Trophoblast cell (in vitro differentiated cells and primary cell): ENCODE data around the gene TMEM259.

ENCODE experiments used
- DNase-seq, 2 donors: peaks; one replicate each; pipeline ENCODE4 v3.0.0-alpha.2; 2016
- H2AFZ ChIP-seq: 2 replicates; pipeline ENCODE4 v1.6.1; 2013; ENCODE audit warnings: low read length, moderate library complexity, mild to moderate bottlenecking; ENCODE audit not compliant: insufficient read depth, poor library complexity
- H2AK5ac ChIP-seq: 2 replicates; pipeline ENCODE4 v1.6.1; 2013; ENCODE audit warnings: mild to moderate bottlenecking, low read length
- H2BK120ac ChIP-seq: 2 replicates; pipeline ENCODE4 v1.6.1; 2013; ENCODE audit warnings: low read length, mild to moderate bottlenecking, moderate library complexity; ENCODE audit not compliant: insufficient read depth, poor library complexity
- H2BK12ac ChIP-seq: 2 replicates; pipeline ENCODE4 v1.6.1; 2013; ENCODE audit warnings: mild to moderate bottlenecking, low read length, moderate library complexity
- H2BK5ac ChIP-seq: 2 replicates; pipeline ENCODE4 v1.6.1; 2013; ENCODE audit warnings: low read length, low read depth, moderate library complexity, mild to moderate bottlenecking; ENCODE audit not compliant: poor library complexity
- H3K14ac ChIP-seq: 2 replicates; pipeline ENCODE4 v1.6.1; 2013; ENCODE audit warnings: mild to moderate bottlenecking, low read length
- H3K18ac ChIP-seq: 2 replicates; pipeline ENCODE4 v1.6.1; 2013; ENCODE audit warnings: mild to moderate bottlenecking, low read length
- H3K23ac ChIP-seq: 2 replicates; pipeline ENCODE4 v1.6.1; 2013; ENCODE audit warnings: low read length
- H3K27ac ChIP-seq: 2 replicates; pipeline ENCODE4 v1.5.1; 2013; ENCODE audit warnings: low read depth, mild to moderate bottlenecking, inconsistent platforms, low read length, moderate library complexity
- H3K27me3 ChIP-seq: 2 replicates; pipeline ENCODE4 v1.6.1; 2013; ENCODE audit warnings: inconsistent platforms, mild to moderate bottlenecking, low read length, moderate library complexity; ENCODE audit not compliant: insufficient read depth
- H3K36me3 ChIP-seq, 2 experiments: 1 replicate in 1 of 2; 2 replicates in 1 of 2; pipeline ENCODE4 v1.6.1; 2013; ENCODE audit warnings: low read length in 2 of 2, mild to moderate bottlenecking in 2 of 2, moderate library complexity in 1 of 2; ENCODE audit not compliant: insufficient read depth in 2 of 2, control insufficient read depth in 1 of 2
- H3K4ac ChIP-seq: 2 replicates; pipeline ENCODE4 v1.6.1; 2013; ENCODE audit warnings: low read depth, mild to moderate bottlenecking, low read length, moderate library complexity
- H3K4me1 ChIP-seq, 2 experiments: 1 replicate in 1 of 2; 2 replicates in 1 of 2; pipeline ENCODE4 v1.6.1; 2013; ENCODE audit warnings: low read length in 2 of 2, mild to moderate bottlenecking in 2 of 2, moderate library complexity in 1 of 2; ENCODE audit not compliant: insufficient read depth in 2 of 2, control insufficient read depth in 1 of 2
- H3K4me2 ChIP-seq: 2 replicates; pipeline ENCODE4 v1.6.1; 2013; ENCODE audit warnings: inconsistent platforms, mild to moderate bottlenecking, low read length, moderate library complexity
- H3K4me3 ChIP-seq: 2 replicates; pipeline ENCODE4 v1.5.1; 2013; ENCODE audit warnings: mild to moderate bottlenecking, low read depth, low read length, inconsistent platforms
- H3K79me1 ChIP-seq: one replicate; pipeline ENCODE4 v1.6.1; 2013; ENCODE audit warnings: low read length
- H3K79me2 ChIP-seq: 2 replicates; pipeline ENCODE4 v1.6.1; 2013; ENCODE audit warnings: low read length, mild to moderate bottlenecking; ENCODE audit not compliant: control insufficient read depth, insufficient read depth, poor library complexity
- H3K9ac ChIP-seq: 2 replicates; pipeline ENCODE4 v1.6.1; 2013; ENCODE audit warnings: mild to moderate bottlenecking, low read length
- H3K9me3 ChIP-seq: 2 replicates; pipeline ENCODE4 v1.6.1; 2013; ENCODE audit warnings: low read depth, mild to moderate bottlenecking, control low read depth, inconsistent platforms, low read length; ENCODE audit not compliant: insufficient read depth
- H4K12ac ChIP-seq: 2 replicates; pipeline ENCODE4 v1.6.1; 2013; ENCODE audit warnings: low read depth, mild to moderate bottlenecking, low read length, moderate library complexity
- H4K8ac ChIP-seq: 2 replicates; pipeline ENCODE4 v1.6.1; 2013; ENCODE audit warnings: low read depth, mild to moderate bottlenecking, low read length, moderate library complexity
- H4K91ac ChIP-seq: one replicate; pipeline ENCODE4 v1.6.1; 2013; ENCODE audit warnings: low read depth, mild to moderate bottlenecking, low read length, moderate library complexity
- WGBS: extraction: QIAGEN DNeasy Blood & Tissue Kit; methylation state at CpG from one replicate; pipeline ENCODE4 v1.1.7; 2013; ENCODE audit warnings: missing lambda C conversion rate; ENCODE audit not compliant: insufficient read length, insufficient coverage; ENCODE audit errors: extremely low coverage; 5-methylcytosine and 5-hydroxymethylcytosine counted together

Gene TMEM259

GRCh38 chr19:1049800-1050199 lies 28.9 kb upstream of the TMEM259 start:
- Histone ChIP-seq H3K18ac (no peak overlapping the region), H3K14ac (no peak overlapping the region), H3K9ac (no peak overlapping the region), H2AK5ac (no peak overlapping the region), H2BK12ac (no peak overlapping the region), H4K91ac (no peak overlapping the region), H3K4ac (no peak overlapping the region), H4K12ac (no peak overlapping the region), H3K27me3 (no peaks in the 10 kb centered on the region), H3K4me1 (no peaks in the 10 kb centered on the region), H3K9me3 (peaks cover 9% of the 10 kb centered on the region), H3K36me3 (peaks cover 22 to 32% of the 10 kb centered on the region in 2 experiments), H2BK120ac (no peak overlapping the region), H3K4me2 (no peak overlapping the region), H2BK5ac (no peak overlapping the region), H2AFZ (no peak overlapping the region), H3K23ac (no peak overlapping the region), H3K27ac (no peak overlapping the region), H3K4me3 (no peak overlapping the region), H3K79me2 (no peaks in the 10 kb centered on the region), H3K79me1 (no peaks in the 10 kb centered on the region), H4K8ac (no peak overlapping the region)
- no CpG with 5 or more reads among the region's 11 CpGs for WGBS
- DNase-seq: no peak

GRCh38 chr19:1049106-1049505 lies 28.2 kb upstream of the TMEM259 start:
- no peaks in the 10 kb centered on the region for H3K4me1 ChIP-seq
- H3K79me1 ChIP-seq: no peaks in the 10 kb centered on the region
- H3K9ac ChIP-seq: no peak overlapping the region
- peaks cover 20 to 32% of the 10 kb centered on the region in 2 experiments for H3K36me3 ChIP-seq
- WGBS: no CpG with 5 or more reads among the region's 17 CpGs
- no peak overlapping the region for H2AK5ac ChIP-seq
- no peak overlapping the region for H3K23ac ChIP-seq
- no peak overlapping the region for H3K14ac ChIP-seq
- H2BK120ac ChIP-seq: no peak overlapping the region
- H2AFZ ChIP-seq: no peak overlapping the region
- H3K4me3 ChIP-seq: no peak overlapping the region
- H4K8ac ChIP-seq: no peak overlapping the region
- H4K91ac ChIP-seq: no peak overlapping the region
- H2BK5ac ChIP-seq: no peak overlapping the region
- H2BK12ac ChIP-seq: no peak overlapping the region
- peaks cover 9% of the 10 kb centered on the region for H3K9me3 ChIP-seq
- no peak overlapping the region for H3K27ac ChIP-seq
- no peak overlapping the region for H3K4me2 ChIP-seq
- H3K79me2 ChIP-seq: no peaks in the 10 kb centered on the region
- DNase-seq: no peak
- H3K4ac ChIP-seq: no peak overlapping the region
- H4K12ac ChIP-seq: no peak overlapping the region
- no peak overlapping the region for H3K18ac ChIP-seq
- no peaks in the 10 kb centered on the region for H3K27me3 ChIP-seq

GRCh38 chr19:1047696-1048147 lies 26.8 kb upstream of the TMEM259 start:
- no peaks in the 10 kb centered on the region for H3K79me1 ChIP-seq
- no peak overlapping the region for H2BK5ac ChIP-seq
- H3K36me3 ChIP-seq: peaks cover 21 to 23% of the 10 kb centered on the region in 2 experiments
- H4K8ac ChIP-seq: no peak overlapping the region
- peaks cover 9% of the 10 kb centered on the region for H3K9me3 ChIP-seq
- H3K14ac ChIP-seq: no peak overlapping the region
- H3K23ac ChIP-seq: no peak overlapping the region
- H3K27ac ChIP-seq: no peak overlapping the region
- H3K27me3 ChIP-seq: no peaks in the 10 kb centered on the region
- H2BK12ac ChIP-seq: no peak overlapping the region
- no peak overlapping the region for H2BK120ac ChIP-seq
- H2AFZ ChIP-seq: no peak overlapping the region
- H4K12ac ChIP-seq: no peak overlapping the region
- no peaks in the 10 kb centered on the region for H3K4me1 ChIP-seq
- no peak overlapping the region for H3K18ac ChIP-seq
- H3K79me2 ChIP-seq: no peaks in the 10 kb centered on the region
- no peak overlapping the region for H3K4ac ChIP-seq
- no peak overlapping the region for H4K91ac ChIP-seq
- H3K4me2 ChIP-seq: no peak overlapping the region
- DNase-seq: no peak
- H2AK5ac ChIP-seq: no peak overlapping the region
- no peak overlapping the region for H3K9ac ChIP-seq
- no peak overlapping the region for H3K4me3 ChIP-seq
- WGBS: no CpG with 5 or more reads among the region's 20 CpGs

- H3K27me3 ChIP-seq: no peaks in the 10 kb centered on the region
- no peak overlapping the region for H3K4me2 ChIP-seq
- H3K4ac ChIP-seq: no peak overlapping the region
- H2BK120ac ChIP-seq: no peak overlapping the region
- no peak overlapping the region for H3K18ac ChIP-seq
- no peak overlapping the region for H2AK5ac ChIP-seq
- no peak overlapping the region for H3K27ac ChIP-seq
- H3K79me1 ChIP-seq: no peaks in the 10 kb centered on the region
- H3K4me1 ChIP-seq: no peaks in the 10 kb centered on the region
- no peaks in the 10 kb centered on the region for H3K79me2 ChIP-seq
- WGBS: no CpG with 5 or more reads among the region's 77 CpGs
- H3K9me3 ChIP-seq: peaks cover 9% of the 10 kb centered on the region
- H3K4me3 ChIP-seq: no peak overlapping the region
- H3K9ac ChIP-seq: no peak overlapping the region
- H2BK12ac ChIP-seq: no peak overlapping the region
- H4K12ac ChIP-seq: no peak overlapping the region
- no peak overlapping the region for H2AFZ ChIP-seq
- peaks cover 27 to 28% of the 10 kb centered on the region in 2 experiments for H3K36me3 ChIP-seq
- H3K23ac ChIP-seq: no peak overlapping the region
- H3K14ac ChIP-seq: no peak overlapping the region
- H4K91ac ChIP-seq: no peak overlapping the region
- no peak for DNase-seq
- H4K8ac ChIP-seq: no peak overlapping the region
- H2BK5ac ChIP-seq: no peak overlapping the region
Observed at GRCh38 chr19:1046836-1047695, 26.1 kb upstream of the TMEM259 start.
